Smooth muscle cell (in vitro differentiated cells): ENCODE data around the gene KARS1. TPM values are rescaled to one million over a fixed set of nuclear protein-coding genes. Genes with fewer than 3 reads are reported as not detected.

ENCODE experiments used
- DNase-seq: peaks from one replicate; lab custom pipeline; 2025; ENCODE audit not compliant: unreplicated experiment; lab: John Stamatoyannopoulos, UW
- H2AFZ ChIP-seq: fragments of 200-600 bp; sonication (generic); 2 replicates; pipeline ENCODE4 v1.6.0; 2016; ENCODE audit warnings: antibody characterized with exemption, low read depth, mild to moderate bottlenecking
- H3F3A ChIP-seq: fragments of 200-600 bp; sonication (generic); 2 replicates; pipeline ENCODE4 v1.6.0; 2017; ENCODE audit warnings: antibody characterized with exemption, low read depth
- H3K27ac ChIP-seq: fragments of 200-600 bp; sonication (generic); 2 replicates; pipeline ENCODE4 v1.5.1; 2016; ENCODE audit warnings: low read depth, mild to moderate bottlenecking
- H3K27me3 ChIP-seq: fragments of 200-600 bp; sonication (generic); 2 replicates; pipeline ENCODE4 v1.6.1; 2016; ENCODE audit warnings: low read depth, mild to moderate bottlenecking
- H3K36me3 ChIP-seq: fragments of 200-600 bp; sonication (generic); 2 replicates; pipeline ENCODE4 v1.5.1; 2016; ENCODE audit warnings: low read depth
- H3K4me1 ChIP-seq: fragments of 200-600 bp; sonication (generic); 2 replicates; pipeline ENCODE4 v1.5.1; 2016; ENCODE audit warnings: low read depth
- H3K4me2 ChIP-seq: fragments of 200-600 bp; sonication (generic); 2 replicates; pipeline ENCODE4 v1.6.0; 2016; ENCODE audit warnings: mild to moderate bottlenecking
- H3K4me3 ChIP-seq: fragments of 200-600 bp; sonication (generic); 2 replicates; pipeline ENCODE4 v1.5.1; 2016; ENCODE audit warnings: mild to moderate bottlenecking
- H3K79me2 ChIP-seq: fragments of 200-600 bp; sonication (generic); 2 replicates; pipeline ENCODE4 v1.6.0; 2016; ENCODE audit warnings: low read depth, mild to moderate bottlenecking
- H3K9ac ChIP-seq: fragments of 200-600 bp; sonication (generic); 2 replicates; pipeline ENCODE4 v1.6.0; 2016; ENCODE audit warnings: low read depth
- H3K9me3 ChIP-seq: fragments of 200-600 bp; sonication (generic); replicated peaks from 2 replicates; pipeline ENCODE4 v1.5.1; 2016; ENCODE audit warnings: low read depth
- H4K20me1 ChIP-seq: fragments of 200-600 bp; sonication (generic); 2 replicates; pipeline ENCODE4 v1.6.0; 2016; ENCODE audit warnings: low read depth
- CTCF ChIP-seq: fragments of 200-600 bp; sonication (generic); IDR thresholded peaks from 2 replicates; pipeline ENCODE4 v1.5.1; 2017; ENCODE audit warnings: borderline replicate concordance, mild to moderate bottlenecking, antibody characterized with exemption; ENCODE audit not compliant: insufficient read depth, poor library complexity, severe bottlenecking
- WGBS: methylation state at CpG from one replicate; pipeline ENCODE4 v1.1.7; 2016; ENCODE audit warnings: low lambda C conversion rate; 5-methylcytosine and 5-hydroxymethylcytosine counted together
- polyA plus RNA-seq: library from polyadenylated mRNA; unstranded; fragments of >200 nt; fragmentation: Nextera tagmentation; extraction: Ambion mirVana; gene quantifications from 2 replicates; pipeline ENCODE4 v1.2.1, GENCODE V29; 2016
- total RNA-seq: library from RNA; depleted of rRNA; stranded (reverse); fragments of >200 nt; gene quantifications from 2 replicates; pipeline ENCODE4 v1.2.3, GENCODE V29; 2014

Gene KARS1
- total and polyA plus RNA-seq, 2 experiments from 2014 or later, result 101 to 108 TPM

GRCh38 chr16:75660321-75660720, 12.9 kb upstream of the KARS1 start:
- H3F3A ChIP-seq, result no peaks in the 10 kb centered on the region
- no peak overlapping the region for H3K27ac ChIP-seq
- no peak overlapping the region for H3K4me2 ChIP-seq
- H3K4me1 ChIP-seq, result no peaks in the 10 kb centered on the region
- peaks cover 15% of the 10 kb centered on the region for H3K36me3 ChIP-seq
- H3K9me3 ChIP-seq, result no peaks in the 10 kb centered on the region
- no peak overlapping the region for H2AFZ ChIP-seq
- H3K4me3 ChIP-seq, result no peak overlapping the region
- WGBS, result 94% methylated on average over 6 of the region's 6 CpGs
- no peaks in the 10 kb centered on the region for H3K27me3 ChIP-seq
- no peak for TF ChIP-seq CTCF
- H3K79me2 ChIP-seq, result no peaks in the 10 kb centered on the region
- H4K20me1 ChIP-seq, result peaks cover 34% of the 10 kb centered on the region
- no peak for DNase-seq
- no peak overlapping the region for H3K9ac ChIP-seq

DNA sequence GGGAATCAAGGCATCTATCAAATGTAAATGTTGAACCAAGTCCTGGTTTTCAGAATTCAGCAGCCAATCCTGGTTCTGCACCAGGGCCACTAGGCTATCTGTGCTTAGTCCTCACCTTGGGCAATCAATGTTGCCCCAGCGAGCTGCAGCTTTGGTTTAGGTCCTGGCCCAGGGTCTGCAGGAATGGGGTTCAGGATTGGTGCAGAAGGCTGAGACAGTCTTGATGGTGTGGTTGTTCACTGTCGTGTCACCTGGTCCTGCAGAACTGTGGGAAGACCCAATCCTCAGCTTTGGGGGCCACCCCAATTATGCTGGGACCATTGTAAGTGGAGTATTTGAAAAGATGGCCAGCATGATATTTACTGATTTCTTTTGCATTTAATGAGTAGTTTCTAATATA, 10.7 kb upstream of the KARS1 start:
- Histone ChIP-seq H3K36me3 (peaks cover 15% of the 10 kb centered on the region), H3F3A (no peaks in the 10 kb centered on the region), H3K9me3 (no peaks in the 10 kb centered on the region), H3K27ac (no peak overlapping the region), H3K9ac (no peak overlapping the region), H3K4me1 (no peaks in the 10 kb centered on the region), H4K20me1 (peaks cover 55% of the 10 kb centered on the region), H3K4me2 (no peak overlapping the region), H3K27me3 (no peaks in the 10 kb centered on the region), H2AFZ (no peak overlapping the region), H3K4me3 (no peak overlapping the region), H3K79me2 (peaks cover 4% of the 10 kb centered on the region)
- no peak for DNase-seq
- 98% methylated on average over 2 of the region's 2 CpGs for WGBS
- no peak for TF ChIP-seq CTCF

- peaks cover 97% of the 10 kb centered on the region for H4K20me1 ChIP-seq
- H2AFZ ChIP-seq, result no peak overlapping the region
- H3K36me3 ChIP-seq, result peaks cover 15% of the 10 kb centered on the region
- H3K4me3 ChIP-seq, result no peak overlapping the region
- no peaks in the 10 kb centered on the region for H3K9me3 ChIP-seq
- H3K9ac ChIP-seq, result no peak overlapping the region
- H3K79me2 ChIP-seq, result peaks cover 47% of the 10 kb centered on the region
- peaks cover 17% of the 10 kb centered on the region for H3K4me1 ChIP-seq
- 50% methylated on average over 1 of the region's 1 CpG for WGBS
- H3K27me3 ChIP-seq, result no peaks in the 10 kb centered on the region
- DNase-seq, result no peak
- H3F3A ChIP-seq, result no peaks in the 10 kb centered on the region
- H3K4me2 ChIP-seq, result no peak overlapping the region
- TF ChIP-seq CTCF, result no peak
- no peak overlapping the region for H3K27ac ChIP-seq
These were observed 6.5 kb upstream of the KARS1 start for GRCh38 chr16:75653922-75654321.

DNA sequence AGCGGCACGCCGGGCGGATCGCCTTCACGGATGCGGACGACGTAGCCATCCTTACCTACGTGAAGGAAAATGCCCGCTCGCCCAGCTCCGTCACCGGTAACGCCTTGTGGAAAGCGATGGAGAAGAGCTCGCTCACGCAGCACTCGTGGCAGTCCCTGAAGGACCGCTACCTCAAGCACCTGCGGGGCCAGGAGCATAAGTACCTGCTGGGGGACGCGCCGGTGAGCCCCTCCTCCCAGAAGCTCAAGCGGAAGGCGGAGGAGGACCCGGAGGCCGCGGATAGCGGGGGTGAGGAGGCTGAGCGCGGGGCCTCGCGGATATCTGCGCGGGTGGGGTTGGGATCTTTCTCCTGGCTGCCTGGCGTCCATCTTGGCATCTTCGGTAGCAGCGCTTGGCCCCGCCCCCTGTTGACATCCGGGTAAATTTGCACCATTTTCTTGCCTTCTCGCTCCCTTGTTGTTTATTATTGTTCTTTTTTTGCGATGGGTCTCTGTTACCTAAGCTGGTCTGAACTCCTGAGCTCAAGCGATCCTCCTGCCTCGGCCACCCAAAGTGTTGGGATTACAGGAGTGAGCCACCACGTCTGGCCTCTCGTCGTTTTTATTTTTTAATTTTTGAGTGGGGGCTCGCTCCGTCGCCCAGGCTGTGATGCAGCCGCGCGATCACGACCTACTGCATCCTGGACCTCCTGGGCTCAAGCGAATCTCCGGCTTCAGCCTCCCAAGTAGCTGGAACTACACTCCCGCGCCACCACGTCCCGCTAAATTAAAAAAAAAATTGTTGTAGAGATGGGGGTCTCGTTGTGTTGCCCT, 1.0 kb upstream of the KARS1 start:
- Histone ChIP-seq H3K27ac (peak overlapping the region; percentile 85), H4K20me1 (peaks cover 64% of the 10 kb centered on the region), H3K9me3 (no peaks in the 10 kb centered on the region), H3K27me3 (no peaks in the 10 kb centered on the region), H3K4me1 (peaks cover 28% of the 10 kb centered on the region), H3K79me2 (peaks cover 89% of the 10 kb centered on the region), H3K4me2 (peak overlapping the region; percentile 98), H3K36me3 (no peaks in the 10 kb centered on the region), H3K9ac (peak overlapping the region; percentile 88), H3K4me3 (peak overlapping the region; percentile 89), H3F3A (no peaks in the 10 kb centered on the region), H2AFZ (peak overlapping the region; percentile 94)
- DNase-seq, result peak; percentile 56
- under 1% methylated on average over 62 of the region's 62 CpGs for WGBS
- no peak for TF ChIP-seq CTCF
